ENCODE measurements around the gene BABAM2.
A peak's percentile ranks its signal among the peaks of the same experiment; 100 is the strongest.
"Not testable (repeated sequence)": the region's sequence is repeated elsewhere in the genome, so short reads cannot be mapped to it uniquely, and the experiment has no call there.

BABAM2 gene

DNA sequence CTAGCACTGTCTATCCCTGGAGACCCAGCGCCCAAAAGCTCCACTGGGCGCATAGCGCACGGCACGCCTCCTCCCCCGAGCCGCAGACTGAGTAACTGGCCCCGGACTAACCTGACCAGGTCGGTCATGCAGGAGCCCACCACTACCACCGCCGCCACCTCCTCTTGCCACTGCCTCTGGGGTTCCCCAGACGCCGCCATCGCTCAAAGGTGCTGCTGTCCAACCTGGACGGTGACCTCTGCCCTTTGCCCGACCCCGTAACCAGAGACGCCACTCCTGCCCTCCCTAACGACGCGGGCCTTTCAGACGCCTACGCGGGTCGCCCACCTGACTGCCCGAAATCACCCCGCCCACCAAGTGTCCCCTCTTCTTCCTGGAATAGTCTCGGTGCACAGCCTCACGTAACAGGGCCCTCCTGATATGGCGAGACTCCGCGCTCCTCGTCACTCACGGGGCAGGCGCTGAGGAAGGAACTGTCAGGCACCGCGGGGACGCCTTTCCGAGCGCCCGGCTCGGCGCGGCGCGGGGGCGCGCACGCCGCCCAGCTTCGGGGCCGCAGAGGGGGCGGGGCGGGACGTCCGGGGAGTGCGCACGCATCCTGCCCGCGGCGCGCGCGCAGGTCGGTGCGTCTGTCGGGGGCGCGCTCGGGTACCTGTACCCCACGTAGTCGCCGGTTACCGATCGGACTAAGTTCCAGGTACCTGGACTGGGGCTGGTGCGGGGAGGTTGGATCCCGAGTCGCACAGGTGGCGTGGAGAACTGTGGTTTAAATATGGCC lies at the start of gene BABAM2, which contains the start of gene RBKS:
TSS of gene BABAM2 (plus strand) at position 584 of the 778 bp plus-strand sequence. CDS start 3,828 bp downstream, outside the sequence.
TSS of gene RBKS (minus strand) at position 242 of the 778 bp plus-strand sequence. CDS start at position 200, 42 bp downstream.
- DNase-seq = peak; percentile 80

DNA sequence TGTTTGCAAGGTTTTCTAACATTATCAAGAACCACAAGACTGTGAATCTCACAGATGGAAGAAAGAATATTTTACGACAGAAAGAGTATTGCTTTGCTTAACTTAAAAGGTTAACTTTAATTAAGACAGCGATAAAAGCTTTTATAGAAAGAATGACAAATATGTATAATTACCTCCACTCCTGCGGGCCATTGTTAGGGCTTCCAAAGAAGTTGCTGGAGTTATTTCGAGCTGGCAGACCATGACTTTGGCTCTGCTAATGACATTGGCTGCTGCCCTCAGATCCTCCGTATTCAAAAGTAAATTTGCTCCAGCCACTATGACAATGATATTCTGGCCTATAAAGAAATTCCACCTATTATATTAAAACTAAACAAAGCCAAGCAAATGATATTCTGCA lies 47.6 kb upstream of the BABAM2 start:
- DNase-seq = no peak

DNA sequence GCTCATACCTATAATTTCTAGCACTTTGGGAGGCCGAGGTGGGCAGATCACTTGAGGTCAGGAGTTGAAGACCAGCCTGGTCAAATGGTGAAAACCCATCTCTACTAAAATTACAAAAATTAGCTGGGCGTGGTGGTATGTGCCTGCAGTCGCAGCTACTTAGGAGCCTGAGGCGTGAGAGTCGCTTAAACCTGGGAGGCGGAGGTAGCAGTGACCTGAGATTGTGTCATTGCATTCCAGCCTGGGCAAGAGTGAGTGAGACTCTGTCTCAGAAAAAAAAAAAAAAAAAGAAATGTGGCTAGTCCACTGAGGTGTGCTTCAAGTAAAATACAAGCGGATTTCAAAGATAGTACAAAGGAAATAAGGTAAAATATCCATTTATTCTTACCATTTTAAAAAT lies 46.5 kb upstream of the BABAM2 start:
- no peak for DNase-seq

DNA sequence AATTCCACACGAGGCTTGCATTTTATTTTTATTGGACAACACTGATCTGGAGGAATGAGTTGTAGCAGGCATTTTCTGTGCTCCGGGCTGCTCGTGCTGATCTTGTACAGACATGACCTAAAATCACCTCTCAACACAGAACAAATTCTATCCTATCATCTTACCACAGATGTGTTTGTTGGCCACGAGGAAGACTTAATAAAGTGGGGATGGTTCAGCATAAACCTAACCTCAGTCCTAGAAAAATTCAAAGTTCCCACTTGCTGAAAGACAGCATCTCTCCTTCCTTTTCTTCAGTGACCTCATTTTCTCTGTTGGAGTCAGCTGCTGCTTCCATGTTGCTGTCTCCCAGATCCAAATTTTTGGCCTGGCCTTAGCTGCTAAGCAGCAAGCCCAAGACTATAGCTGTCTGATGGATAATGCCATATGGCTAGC lies 45.7 kb upstream of the BABAM2 start:
- no peak for DNase-seq

DNA sequence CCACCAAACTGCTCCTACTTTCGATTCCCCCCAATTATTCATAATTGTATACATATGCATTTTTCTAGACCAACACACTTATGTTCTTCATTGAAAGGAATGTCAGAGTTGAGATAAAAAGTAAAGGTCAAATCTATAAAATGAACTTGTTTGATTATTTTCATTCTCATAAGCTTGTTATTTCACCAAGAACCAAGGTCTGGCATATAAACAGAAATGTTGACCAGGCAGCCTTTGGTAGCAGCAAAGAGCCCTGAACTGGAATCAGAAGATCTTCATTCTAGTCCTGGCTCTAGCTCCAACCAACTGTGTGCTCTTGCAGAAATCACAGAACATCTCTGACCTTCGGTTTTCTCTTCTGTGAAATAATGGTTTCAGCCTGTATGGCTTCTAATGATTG lies 43.2 kb upstream of the BABAM2 start:
- DNase-seq = no peak

DNA sequence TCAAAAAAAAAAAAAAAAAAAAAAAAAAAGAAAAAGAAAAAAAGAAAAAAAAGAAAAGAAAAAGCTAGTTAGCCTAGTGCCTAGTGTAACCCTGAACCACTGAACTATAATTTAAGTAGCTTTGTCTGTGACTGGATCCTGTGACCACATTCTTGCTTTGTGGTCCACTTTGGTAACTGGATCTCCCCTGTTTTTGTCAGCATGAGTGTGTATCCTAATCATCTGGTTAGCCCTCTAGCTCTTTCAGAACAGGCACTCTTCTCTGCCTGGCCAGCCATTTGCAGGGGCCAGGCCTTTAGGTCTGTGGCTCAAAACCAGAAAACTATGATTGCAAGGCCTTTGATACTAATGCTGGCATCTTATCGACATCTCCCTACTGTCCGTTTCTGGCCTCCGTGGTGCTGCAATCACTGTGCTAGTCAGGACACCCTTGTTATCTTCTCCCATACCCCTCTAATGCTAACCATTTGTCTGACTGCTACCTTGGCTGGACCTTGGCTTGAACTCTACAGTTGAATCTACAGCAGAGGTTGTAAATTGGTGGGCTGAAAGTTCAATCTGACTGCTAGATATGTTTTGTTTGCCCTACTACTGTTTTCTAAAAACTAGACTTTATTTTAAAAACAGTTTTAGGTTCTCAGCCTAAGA lies 40.8 kb upstream of the BABAM2 start:
- no peak for DNase-seq

DNA sequence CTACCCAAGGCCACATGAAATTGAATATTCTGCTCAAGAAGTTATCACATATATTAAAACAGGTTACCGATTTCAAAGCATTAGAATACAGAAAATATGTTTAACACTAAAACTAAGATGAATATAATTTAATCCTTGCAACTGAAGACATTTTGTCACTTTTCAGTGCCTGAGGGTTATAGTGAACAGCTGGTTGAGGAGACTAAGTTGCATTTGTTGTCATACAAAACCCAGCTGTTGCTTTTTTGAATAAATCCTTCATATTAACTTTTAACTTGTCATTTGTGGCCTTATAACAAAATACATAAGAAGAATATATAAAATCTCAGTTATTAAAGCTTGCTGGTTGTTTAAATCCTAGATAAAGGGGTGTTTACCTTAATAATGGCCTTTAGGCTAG lies 37.8 kb upstream of the BABAM2 start:
- no peak for DNase-seq

DNA sequence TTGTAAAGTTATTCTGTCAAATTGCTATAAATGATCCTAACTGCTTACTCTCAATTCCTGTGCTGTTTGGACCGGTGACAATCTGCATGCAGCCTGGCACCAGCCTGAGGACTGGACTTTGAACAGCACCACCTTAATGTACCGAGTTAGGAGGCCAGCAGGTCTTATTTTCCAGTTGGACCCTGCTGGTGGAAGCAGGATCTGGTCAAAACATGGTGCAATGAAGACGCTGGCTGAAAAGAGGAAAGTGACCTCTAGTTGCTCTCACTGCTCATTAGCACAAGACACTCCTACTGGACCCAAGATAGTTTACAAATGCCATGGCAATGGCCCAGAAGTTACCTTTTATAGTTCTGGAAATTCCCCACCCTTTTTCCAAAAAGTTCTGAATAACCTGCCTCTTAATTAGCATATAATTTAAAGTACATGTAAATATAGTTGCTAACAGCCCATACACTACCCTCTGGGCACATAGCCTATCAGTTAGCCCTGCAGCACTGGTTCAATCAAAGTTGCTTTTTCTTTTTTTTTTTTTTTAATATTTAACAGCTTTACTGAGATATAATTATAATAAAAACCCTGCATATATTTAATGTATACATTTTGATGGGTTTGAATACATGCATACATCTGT lies 36.2 kb upstream of the BABAM2 start:
- DNase-seq = no peak

DNA sequence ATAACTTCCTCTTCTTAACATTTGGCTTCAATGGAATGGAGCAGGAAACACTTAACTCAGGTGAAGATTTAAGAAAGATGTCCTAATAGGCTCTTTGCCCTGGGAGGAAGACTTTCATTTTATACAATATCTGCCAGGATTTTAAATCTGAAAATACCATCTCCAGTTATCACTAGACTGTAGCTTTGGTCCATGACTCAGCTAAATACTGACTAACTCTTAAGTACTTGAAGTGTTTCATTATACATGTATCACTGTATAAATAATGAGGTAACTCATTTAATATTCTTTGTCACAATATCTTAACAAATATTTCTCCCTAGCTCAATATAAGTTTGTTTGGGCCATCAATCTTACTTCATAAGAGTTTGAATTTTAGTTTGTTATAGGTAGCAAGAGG lies 35.1 kb upstream of the BABAM2 start:
- no peak for DNase-seq

DNA sequence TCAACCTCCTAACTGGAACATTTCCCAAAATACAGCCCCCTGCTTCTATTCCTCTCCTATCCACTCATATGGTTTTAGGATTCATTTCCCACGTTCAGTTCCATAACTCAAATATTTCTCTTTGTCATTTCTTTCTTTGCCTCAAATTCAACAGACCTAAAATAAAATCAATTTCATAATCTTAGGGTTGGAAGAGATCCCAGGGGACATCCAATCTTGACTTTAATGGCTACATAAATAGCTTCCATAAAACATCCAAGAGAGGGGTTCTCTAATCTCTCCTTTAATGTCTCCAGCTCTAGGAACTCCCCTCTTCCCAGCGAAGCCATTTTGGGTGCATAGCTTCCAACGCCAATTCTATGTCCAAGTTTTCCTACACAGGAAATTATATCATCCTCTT lies 34.1 kb upstream of the BABAM2 start:
- no peak for DNase-seq

DNA sequence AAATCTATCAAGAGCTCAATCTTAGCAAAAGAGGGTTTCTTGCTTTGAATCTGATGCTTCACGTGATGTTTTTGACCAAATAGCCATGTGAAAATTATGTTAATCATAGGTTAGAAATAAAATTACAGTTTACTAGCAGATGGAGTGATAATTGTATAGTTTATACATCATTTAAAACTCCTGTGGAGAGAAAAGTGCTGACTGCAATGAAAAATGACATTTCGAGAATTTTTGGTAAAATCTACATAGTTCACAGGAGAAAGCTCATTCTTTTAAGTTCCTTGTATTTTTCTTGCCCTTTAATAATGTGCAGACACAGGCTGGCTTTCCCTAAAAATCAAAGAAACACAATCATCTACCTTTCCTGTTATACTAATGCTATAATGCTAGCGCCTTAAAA lies 33.6 kb upstream of the BABAM2 start:
- no peak for DNase-seq

DNA sequence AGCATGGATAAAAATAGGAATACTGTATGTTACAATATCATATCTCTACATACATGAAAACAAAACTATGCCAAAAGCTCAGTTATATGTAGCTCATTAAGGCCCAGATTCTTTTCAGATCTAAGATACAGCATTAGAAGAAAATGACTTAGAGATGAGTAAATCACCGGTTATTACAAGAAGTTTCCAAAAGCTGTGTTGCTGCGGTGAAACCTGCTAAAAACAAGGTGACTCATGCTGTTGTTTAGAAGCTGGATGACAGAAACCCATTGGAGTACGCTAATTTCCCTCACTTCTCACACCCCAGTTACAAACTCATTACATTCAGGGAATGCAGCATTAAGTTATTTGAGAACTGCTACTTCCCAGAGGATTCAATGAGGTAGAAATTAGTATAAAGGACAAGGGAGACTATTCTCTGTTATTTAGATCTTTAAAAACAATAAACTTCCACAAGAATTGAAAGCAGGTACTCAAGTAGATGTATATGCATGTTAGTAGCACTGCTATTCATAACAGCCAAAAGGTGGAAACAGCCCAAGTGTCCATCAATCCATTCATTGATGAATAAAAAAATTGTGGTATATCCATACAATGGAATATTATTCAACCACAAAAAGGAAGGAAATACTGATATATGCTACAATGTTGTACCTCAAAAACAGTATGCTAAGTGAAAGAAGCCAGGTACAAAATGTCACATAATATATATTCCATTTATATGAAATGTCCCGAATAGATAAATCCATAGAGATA lies 32.9 kb upstream of the BABAM2 start:
- no peak for DNase-seq

DNA sequence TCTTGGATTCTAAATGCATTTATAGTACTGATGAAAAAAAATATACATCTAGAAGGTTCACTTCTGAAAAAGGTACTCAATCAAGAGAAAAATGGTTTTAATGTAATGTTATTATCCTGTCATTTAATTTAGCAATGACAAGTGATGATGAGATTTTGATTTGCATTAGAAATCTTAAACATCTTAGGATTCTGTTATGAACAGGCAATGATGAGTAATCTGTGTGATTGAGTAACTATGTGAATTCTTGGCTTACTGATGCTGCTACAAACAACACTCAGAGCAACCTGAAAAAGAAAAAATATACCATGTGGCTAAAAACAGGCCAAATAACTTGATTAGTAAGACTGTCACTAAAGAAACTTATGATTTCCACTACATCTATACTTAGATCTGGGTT lies 30.4 kb upstream of the BABAM2 start:
- no peak for DNase-seq

DNA sequence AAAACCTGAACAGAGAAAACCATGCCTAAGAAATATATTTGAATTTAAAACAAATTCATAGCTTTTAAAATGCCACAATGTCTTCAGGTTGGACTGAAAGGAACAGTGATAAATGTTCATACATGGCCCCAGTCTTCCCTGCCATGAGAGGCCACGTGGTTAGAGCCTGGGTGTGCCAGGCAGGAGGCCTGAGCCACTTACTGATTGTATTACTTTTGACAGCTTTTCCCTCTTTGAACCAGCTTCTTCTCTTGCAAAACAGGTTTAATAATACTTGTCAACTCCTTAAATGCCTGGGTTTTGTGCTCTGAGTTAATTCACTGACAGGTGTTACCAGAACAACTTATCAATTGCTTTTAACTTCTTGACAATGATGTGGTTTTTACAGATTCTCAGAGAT lies 27.4 kb upstream of the BABAM2 start:
- DNase-seq = no peak

DNA sequence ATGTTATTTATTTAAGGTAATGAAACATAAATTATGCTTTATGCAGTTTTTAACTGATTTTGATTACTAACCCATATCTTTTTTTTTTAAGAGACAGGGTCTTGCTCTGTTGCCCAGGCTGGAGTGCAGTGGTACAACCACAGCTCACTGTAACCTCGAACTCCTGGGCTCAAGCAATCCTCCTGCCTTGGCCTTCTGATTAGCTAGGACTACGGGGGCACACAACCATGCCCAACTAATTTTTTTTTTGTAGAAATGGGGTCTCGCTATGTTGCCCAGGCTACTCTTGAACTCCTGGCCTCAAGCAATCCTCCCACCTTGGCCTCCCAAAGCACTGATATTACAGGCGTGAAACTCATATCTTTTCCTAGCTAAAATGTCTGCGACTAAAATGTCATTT lies 26.6 kb upstream of the BABAM2 start:
- not testable (repeated sequence) for DNase-seq

DNA sequence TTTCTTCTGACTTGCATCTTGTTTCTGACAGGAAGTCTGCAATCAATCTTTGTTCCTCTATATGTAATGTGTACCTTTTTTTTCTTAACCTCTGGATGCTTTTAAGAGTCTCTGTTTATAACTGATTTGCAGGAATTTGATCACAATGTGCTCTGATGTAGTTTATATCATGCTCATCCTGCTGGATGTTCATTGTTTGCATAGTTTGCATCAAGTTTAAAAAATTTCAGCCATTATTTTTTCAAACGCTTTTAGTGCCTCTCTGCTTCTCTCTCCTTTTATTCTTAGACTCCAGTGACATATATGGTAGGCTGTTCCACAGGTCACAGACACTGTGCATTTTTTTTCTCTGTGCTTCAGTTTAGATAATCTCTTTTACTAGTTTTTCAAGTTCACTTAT lies 24.3 kb upstream of the BABAM2 start:
- DNase-seq = no peak

DNA sequence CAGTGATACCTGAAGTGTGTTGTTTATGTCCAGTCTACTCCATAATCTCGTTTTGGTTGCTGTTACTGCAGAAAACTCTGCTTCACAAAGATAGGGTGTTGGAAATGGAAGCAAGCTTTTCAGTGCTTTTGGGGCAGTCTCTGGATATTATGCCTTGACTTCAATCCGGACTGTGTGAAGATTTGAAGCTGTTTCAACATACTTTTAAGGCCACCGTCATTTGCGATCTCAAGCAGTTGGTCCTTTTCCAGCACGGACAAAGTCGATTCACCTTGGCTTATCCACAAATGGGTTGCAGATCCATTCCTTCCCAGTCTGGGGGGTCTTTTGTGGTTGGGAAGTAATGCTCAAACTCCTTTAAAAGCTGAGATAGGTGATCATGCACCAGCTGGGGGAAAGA lies 20.8 kb upstream of the BABAM2 start:
- no peak for DNase-seq

DNA sequence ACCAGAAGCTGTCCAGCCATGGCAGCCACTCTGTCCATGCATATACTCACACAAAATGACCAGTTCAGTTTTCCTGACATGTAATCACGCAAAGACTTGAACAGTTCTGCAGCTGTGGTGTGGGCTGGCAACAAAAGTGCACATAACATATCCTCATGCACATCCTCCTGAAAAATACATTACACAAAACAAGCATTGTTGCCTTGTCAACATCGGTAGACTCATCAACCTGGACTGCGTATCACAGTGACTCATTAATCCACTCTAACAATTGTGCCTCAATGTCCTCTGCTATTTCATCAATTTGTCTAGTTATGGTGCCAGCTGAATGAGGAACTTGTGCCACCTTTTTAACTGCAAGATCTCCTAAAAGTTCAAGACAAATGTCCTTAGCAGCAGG lies 19.8 kb upstream of the BABAM2 start:
- no peak for DNase-seq

DNA sequence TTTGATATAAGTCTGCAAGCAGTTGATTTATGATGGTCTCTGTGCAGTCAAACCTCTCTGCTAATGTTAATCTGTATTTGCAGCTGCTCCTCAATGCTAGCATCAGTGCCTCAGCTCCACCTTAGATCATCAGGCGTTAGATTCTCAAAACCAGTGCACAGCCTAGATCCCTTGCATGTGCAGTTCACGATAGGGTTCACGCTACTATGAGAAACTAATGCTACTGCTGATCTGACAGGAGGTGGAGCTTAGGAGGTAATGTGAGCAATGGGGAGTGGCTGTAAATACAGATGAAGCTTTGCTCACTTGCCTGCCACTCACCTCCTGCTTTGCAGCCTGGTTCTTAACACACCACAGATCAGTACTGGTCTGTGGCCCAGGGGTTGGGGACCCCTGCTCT lies 18.7 kb upstream of the BABAM2 start:
- DNase-seq = no peak

DNA sequence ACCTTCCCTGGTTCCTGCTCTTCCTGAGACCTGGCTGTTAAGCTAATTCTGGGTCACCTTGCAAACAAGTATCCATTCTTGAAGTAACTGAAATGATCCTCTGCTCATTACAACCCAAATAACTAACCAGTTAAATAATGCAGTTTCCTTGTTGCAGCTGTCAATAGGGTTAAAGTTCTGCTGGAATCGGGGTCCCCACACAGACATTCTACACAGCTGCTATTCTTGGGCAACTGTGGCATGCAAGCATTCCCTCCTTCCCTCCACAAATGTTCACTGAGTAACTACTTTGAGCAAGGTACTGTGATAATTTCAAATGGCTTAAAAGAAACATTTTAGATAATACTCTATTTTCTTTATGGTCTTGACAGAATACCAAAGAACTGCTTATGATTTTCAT lies 17.4 kb upstream of the BABAM2 start:
- DNase-seq = no peak

DNA sequence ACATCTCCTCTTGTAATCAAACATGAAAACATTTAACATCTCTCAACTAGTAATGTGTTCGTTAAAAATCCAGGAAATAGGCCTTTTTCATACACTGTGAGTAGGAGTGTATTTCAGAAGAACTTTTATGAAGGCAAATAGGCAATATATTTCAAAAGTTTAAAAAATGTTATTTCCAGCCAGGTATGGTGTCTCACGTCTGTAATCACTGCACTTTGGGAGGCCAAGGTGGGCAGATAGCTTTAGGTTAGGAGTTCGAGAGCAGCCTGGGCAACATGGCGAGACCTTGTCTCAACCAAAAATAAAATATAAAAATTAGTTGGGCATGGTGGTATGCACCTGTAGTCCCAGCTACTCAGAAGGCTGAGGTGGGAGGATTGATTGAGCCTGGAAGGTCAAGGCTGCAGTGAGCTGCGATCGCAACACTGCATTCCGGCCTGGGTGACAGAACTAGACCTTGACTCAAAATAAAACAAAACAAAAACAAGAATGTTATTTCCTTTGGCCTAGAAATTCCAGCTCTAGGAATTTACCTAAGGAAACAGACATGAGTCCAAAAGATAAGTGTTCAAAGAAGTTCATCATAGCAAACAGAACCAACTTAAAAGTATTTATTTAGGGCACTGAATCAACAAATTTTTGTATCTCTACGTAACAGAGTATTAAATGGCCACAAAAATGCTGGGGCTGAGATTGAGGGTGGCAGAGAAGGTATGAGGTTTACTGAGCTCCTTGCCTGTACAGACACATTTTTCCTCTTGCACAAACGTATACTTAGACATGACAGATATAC lies 15.2 kb upstream of the BABAM2 start:
- no peak for DNase-seq

DNA sequence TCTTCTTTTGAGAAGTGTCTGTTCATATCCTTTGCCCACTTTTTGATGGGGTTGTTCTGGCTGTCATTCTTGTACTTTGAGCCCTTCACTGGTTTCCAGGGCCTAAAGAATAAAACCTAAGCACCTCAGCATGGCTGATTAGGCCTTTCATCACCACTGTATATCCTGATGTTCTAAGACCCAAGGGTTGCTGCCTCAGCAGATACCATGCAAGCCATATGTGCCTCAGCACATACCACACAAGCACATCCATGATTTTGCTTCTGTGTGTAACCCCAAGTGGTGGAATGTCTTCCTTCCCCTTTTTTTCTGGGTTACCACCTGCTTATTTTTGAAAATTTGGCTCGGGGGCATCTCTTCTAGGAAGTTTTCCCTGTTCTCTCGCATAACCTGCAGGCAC lies 11.7 kb upstream of the BABAM2 start:
- no peak for DNase-seq

Data from T1000 (cell line).